ENCODE data around the gene USP21.

The USP21 gene

DNA sequence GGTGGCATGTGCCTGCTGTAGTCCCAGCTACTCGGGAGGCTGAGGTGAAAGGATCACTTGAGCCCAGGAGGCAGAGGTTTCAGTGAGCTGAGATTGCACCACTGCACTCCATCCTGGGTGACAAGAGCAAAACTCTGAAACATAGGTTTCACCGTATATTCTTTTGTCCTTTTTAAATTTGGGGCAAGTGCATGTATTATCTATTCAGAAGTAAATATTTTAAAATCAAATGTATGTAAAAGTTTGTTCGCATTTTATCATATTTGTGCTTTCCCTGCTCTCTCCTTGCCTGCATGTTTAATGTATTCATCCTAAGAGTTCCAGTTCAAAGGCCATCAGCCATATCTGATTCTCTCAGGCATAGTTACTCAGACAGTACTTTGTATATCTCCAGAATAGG is 13.5 kb upstream of the USP21 start:
- Mint-ChIP-seq H3K4me3 (no peak overlapping the region), H3K9me3 (no peaks in the 10 kb centered on the region), H3K36me3 (ENCODE audit: insufficient read depth) (peaks cover 1% of the 10 kb centered on the region), H3K27me3 (no peaks in the 10 kb centered on the region), H3K4me1 (no peaks in the 10 kb centered on the region), H3K27ac (ENCODE audit: low read depth) (no peak overlapping the region)
- ATAC-seq (replicated peaks; ENCODE audit: extremely low read depth, poor library complexity, severe bottlenecking) = no peak
- no peak for DNase-seq (ENCODE audit: low spot score in 2 of 2)

DNA sequence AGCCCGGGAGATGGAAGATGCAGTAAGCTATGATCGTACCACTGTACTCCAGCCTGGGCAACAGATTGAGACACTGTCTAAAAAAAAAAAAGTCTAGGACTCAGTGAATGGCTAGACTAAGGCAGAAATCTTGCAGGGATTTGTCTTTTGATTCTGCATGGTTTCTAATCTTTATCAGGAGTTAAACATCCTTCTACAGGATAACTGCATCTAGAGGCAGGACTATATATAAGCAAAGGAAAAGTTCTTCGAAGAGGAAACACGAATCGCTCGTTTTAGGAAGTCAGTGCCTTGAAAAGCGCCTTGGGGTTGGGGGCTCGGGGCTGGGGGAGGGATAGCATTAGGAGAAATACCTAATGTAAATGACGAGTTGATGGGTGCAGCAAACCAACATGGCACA is 6.1 kb upstream of the USP21 start:
- H3K4me3 Mint-ChIP-seq = peak overlapping the region; percentile 92
- peak overlapping the region; percentile 99 for H3K27ac Mint-ChIP-seq (ENCODE audit: low read depth)
- no peak for DNase-seq (ENCODE audit: low spot score in 2 of 2)
- peaks cover 22% of the 10 kb centered on the region for H3K4me1 Mint-ChIP-seq
- peaks cover 24% of the 10 kb centered on the region for H3K36me3 Mint-ChIP-seq (ENCODE audit: insufficient read depth)
- H3K9me3 Mint-ChIP-seq = no peaks in the 10 kb centered on the region
- ATAC-seq (replicated peaks; ENCODE audit: extremely low read depth, poor library complexity, severe bottlenecking) = peak; percentile 4
- H3K27me3 Mint-ChIP-seq = no peaks in the 10 kb centered on the region

DNA sequence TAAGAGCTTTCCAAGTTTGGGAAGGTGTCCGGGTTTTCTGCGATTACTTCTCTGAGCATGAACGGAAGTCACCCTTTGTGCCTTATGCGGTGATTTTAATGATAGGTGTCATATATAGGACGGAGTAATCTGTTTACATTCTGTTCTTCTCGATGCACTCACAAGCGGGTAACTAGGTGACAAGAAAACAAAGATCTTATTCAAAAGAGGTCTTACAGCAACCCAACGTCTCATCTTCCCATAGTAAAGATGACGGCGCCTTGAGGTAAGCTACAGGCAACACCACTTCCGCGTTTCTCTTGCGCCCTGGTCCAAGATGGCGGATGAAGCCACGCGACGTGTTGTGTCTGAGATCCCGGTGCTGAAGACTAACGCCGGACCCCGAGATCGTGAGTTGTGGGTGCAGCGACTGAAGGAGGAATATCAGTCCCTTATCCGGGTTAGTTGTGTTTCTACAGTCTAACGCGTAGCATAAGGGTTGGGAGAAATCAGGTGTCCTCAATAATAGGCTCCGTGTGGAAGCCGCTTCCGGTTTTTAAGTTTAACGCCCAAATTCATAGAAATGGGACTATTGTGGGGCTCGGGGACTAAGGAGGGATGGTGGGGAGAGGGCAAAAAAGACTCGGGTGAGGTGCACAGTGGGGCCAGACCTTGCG is 5.5 kb upstream of the USP21 start, which contains the start of gene UFC1:
TSS of gene UFC1 (plus strand) at position 297 of the 656 bp plus-strand sequence. CDS start at position 317, 20 bp downstream.
- DNase-seq (ENCODE audit: low spot score in 2 of 2) (peak; percentile 70 to 82), ATAC-seq (replicated peaks; ENCODE audit: extremely low read depth, poor library complexity, severe bottlenecking) (peak; percentile 92)
- Mint-ChIP-seq H3K4me1 (peaks cover 29% of the 10 kb centered on the region), H3K36me3 (ENCODE audit: insufficient read depth) (peaks cover 30% of the 10 kb centered on the region), H3K4me3 (peak within 1 kb of the TSS; percentile 92), H3K27ac (ENCODE audit: low read depth) (peak within 1 kb of the TSS; percentile 99), H3K9me3 (no peaks in the 10 kb centered on the region), H3K27me3 (no peaks in the 10 kb centered on the region)

DNA sequence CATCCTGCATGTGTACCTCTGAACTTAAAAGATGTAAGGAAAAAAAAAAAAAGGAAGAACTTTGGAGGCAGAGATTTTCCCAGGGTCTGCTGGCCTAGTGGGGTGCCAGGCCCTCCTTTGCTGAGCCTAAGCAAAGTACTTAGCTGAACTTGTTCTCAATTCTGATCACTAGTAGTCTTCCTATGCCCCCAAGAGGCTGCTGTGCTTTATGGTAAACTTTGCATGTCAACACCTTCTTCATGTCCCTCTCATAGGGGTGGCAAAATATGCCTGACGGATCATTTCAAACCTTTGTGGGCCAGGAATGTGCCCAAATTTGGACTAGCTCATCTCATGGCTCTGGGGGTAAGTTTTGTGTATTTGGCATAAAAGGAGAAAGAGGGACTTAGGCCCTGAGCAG is 1.4 kb upstream of the USP21 start:
- Mint-ChIP-seq H3K27ac (ENCODE audit: low read depth) (peak overlapping the region; percentile 95), H3K27me3 (no peaks in the 10 kb centered on the region), H3K36me3 (ENCODE audit: insufficient read depth) (peaks cover 38% of the 10 kb centered on the region), H3K4me3 (peak overlapping the region; percentile 92), H3K4me1 (peaks cover 54% of the 10 kb centered on the region), H3K9me3 (no peaks in the 10 kb centered on the region)
- DNase-seq (ENCODE audit: low spot score in 2 of 2) (no peak), ATAC-seq (replicated peaks; ENCODE audit: extremely low read depth, poor library complexity, severe bottlenecking) (no peak)

DNA sequence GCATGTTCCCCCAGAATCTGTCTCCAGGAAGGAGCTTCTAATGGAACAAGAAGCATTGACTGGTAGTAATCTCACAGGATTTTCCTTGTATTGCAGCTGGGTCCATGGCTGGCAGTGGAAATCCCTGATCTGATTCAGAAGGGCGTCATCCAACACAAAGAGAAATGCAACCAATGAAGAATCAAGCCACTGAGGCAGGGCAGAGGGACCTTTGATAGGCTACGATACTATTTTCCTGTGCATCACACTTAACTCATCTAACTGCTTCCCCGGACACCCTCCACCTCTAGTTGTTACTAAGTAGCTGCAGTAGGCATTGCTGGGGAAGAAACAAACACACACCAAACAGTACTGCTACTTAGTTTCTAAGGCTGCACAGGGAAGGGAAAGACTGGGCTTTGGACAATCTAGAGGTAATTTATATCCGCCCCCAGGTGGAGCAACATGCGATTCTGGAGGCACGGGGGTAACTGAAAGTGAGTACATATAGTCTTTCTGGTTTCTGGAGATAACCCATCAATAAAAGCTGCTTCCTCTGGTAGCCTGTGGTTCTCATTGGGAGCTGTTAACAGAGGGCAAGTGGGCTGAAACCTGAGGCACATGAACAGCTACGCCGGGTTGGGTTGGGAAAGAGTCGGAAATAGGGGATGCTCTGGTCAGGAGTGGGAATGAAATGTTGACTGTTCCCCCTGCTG is 837 bp upstream of the USP21 start:
- ATAC-seq (replicated peaks; ENCODE audit: extremely low read depth, poor library complexity, severe bottlenecking) = no peak
- Mint-ChIP-seq H3K4me3 (peak overlapping the region; percentile 92), H3K4me1 (peaks cover 57% of the 10 kb centered on the region), H3K9me3 (no peaks in the 10 kb centered on the region), H3K27me3 (no peaks in the 10 kb centered on the region), H3K36me3 (ENCODE audit: insufficient read depth) (peaks cover 39% of the 10 kb centered on the region), H3K27ac (ENCODE audit: low read depth) (peak overlapping the region; percentile 95)
- DNase-seq (ENCODE audit: low spot score in 2 of 2) = no peak

DNA sequence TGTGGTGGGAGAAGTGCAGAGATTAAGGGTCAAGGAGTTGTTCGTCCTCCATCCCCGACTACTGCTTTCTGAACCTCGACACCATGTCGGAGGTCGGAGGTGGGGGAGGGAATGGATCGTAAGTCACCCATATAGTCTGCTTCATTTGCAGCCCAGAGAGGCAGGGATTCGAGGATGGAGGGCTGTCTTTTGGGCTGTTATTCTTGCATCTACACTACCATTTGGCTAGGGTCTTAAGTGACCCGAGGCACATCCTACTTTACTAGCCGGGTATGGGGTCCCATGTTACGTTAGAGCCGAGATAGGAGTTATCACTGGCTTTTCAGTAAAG is 578 bp downstream of the USP21 start:
- H3K4me1 Mint-ChIP-seq = peaks cover 54% of the 10 kb centered on the region
- H3K9me3 Mint-ChIP-seq = no peaks in the 10 kb centered on the region
- ATAC-seq (replicated peaks; ENCODE audit: extremely low read depth, poor library complexity, severe bottlenecking) (no peak), DNase-seq (ENCODE audit: low spot score in 2 of 2) (no peak)
- peak overlapping the region; percentile 92 for H3K4me3 Mint-ChIP-seq
- H3K27ac Mint-ChIP-seq (ENCODE audit: low read depth) = peak overlapping the region; percentile 95
- no peaks in the 10 kb centered on the region for H3K27me3 Mint-ChIP-seq
- H3K36me3 Mint-ChIP-seq (ENCODE audit: insufficient read depth) = peaks cover 33% of the 10 kb centered on the region

DNA sequence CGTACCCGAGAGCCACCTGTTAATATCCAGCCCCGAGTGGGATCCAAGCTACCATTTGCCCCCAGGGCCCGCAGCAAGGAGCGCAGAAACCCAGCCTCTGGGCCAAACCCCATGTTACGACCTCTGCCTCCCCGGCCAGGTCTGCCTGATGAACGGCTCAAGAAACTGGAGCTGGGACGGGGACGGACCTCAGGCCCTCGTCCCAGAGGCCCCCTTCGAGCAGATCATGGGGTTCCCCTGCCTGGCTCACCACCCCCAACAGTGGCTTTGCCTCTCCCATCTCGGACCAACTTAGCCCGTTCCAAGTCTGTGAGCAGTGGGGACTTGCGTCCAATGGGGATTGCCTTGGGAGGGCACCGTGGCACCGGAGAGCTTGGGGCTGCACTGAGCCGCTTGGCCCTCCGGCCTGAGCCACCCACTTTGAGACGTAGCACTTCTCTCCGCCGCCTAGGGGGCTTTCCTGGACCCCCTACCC is 1.4 kb downstream of the USP21 start:
- Mint-ChIP-seq H3K36me3 (ENCODE audit: insufficient read depth) (peaks cover 33% of the 10 kb centered on the region), H3K9me3 (no peaks in the 10 kb centered on the region), H3K4me1 (peaks cover 54% of the 10 kb centered on the region), H3K27ac (ENCODE audit: low read depth) (no peak overlapping the region), H3K27me3 (no peaks in the 10 kb centered on the region), H3K4me3 (peak overlapping the region; percentile 92)
- DNase-seq (ENCODE audit: low spot score in 2 of 2) (no peak), ATAC-seq (replicated peaks; ENCODE audit: extremely low read depth, poor library complexity, severe bottlenecking) (no peak)

DNA sequence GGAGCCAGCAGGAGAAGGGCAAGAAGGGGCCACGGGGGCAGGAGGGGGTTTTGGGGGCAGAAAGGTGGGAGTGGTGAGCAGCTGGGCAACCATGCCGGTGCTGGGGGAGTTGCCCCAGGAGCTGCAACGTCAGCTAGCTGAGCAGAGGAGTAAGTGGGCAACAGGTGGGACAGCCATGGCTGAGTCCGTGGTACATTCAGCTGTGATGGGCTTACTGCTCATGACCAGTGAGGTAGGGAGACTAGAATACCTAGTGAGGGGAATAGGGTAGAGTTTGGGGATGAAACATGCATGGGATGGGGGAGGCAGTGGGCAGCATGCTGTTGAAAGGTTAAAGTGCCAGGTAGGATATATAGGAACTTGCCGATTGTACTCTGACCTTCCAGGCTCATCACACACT is 2.4 kb downstream of the USP21 start:
- Mint-ChIP-seq H3K27ac (ENCODE audit: low read depth) (peak overlapping the region; percentile 38), H3K4me1 (peaks cover 62% of the 10 kb centered on the region), H3K27me3 (no peaks in the 10 kb centered on the region), H3K4me3 (peak overlapping the region; percentile 92), H3K9me3 (no peaks in the 10 kb centered on the region), H3K36me3 (ENCODE audit: insufficient read depth) (peaks cover 40% of the 10 kb centered on the region)
- no peak for DNase-seq (ENCODE audit: low spot score in 2 of 2)
- no peak for ATAC-seq (replicated peaks; ENCODE audit: extremely low read depth, poor library complexity, severe bottlenecking)

DNA sequence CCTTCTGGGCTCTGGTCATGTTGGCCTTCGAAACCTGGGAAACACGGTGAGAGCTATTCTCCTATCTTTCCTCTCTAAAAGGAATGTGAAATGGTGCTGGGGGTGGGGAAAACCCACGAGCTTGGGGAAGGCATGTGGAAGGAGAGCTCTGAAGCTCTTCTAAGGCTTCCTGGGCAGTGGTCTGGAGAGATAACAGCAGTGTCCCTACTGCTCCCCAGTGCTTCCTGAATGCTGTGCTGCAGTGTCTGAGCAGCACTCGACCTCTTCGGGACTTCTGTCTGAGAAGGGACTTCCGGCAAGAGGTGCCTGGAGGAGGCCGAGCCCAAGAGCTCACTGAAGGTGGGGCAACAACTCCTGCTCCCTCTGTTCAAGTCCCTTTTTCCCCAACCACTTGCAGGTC is 2.8 kb downstream of the USP21 start:
- H3K4me3 Mint-ChIP-seq = no peak overlapping the region
- no peaks in the 10 kb centered on the region for H3K9me3 Mint-ChIP-seq
- DNase-seq (ENCODE audit: low spot score in 2 of 2) = no peak
- no peak for ATAC-seq (replicated peaks; ENCODE audit: extremely low read depth, poor library complexity, severe bottlenecking)
- no peak overlapping the region for H3K27ac Mint-ChIP-seq (ENCODE audit: low read depth)
- H3K36me3 Mint-ChIP-seq (ENCODE audit: insufficient read depth) = peaks cover 36% of the 10 kb centered on the region
- no peaks in the 10 kb centered on the region for H3K27me3 Mint-ChIP-seq
- H3K4me1 Mint-ChIP-seq = peaks cover 66% of the 10 kb centered on the region

DNA sequence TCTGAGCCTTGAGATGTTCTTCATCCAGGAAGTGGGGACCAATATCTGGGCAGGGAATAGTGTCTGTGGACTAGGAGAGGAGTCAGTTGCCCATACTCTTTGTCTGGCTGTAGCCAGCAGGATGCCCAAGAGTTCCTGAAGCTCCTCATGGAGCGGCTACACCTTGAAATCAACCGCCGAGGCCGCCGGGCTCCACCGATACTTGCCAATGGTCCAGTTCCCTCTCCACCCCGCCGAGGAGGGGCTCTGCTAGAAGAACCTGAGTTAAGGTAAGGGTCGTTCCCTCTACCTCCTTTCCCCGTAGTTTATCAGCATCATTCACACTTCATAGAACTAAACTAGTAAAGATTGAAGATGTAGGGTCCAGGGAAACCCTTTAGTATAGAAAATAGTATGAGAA is 3.5 kb downstream of the USP21 start:
- H3K4me1 Mint-ChIP-seq = peaks cover 67% of the 10 kb centered on the region
- no peak overlapping the region for H3K27ac Mint-ChIP-seq (ENCODE audit: low read depth)
- no peaks in the 10 kb centered on the region for H3K27me3 Mint-ChIP-seq
- H3K36me3 Mint-ChIP-seq (ENCODE audit: insufficient read depth) = peaks cover 32% of the 10 kb centered on the region
- H3K9me3 Mint-ChIP-seq = no peaks in the 10 kb centered on the region
- no peak overlapping the region for H3K4me3 Mint-ChIP-seq
- DNase-seq (ENCODE audit: low spot score in 2 of 2) = no peak
- ATAC-seq (replicated peaks; ENCODE audit: extremely low read depth, poor library complexity, severe bottlenecking) = no peak

DNA sequence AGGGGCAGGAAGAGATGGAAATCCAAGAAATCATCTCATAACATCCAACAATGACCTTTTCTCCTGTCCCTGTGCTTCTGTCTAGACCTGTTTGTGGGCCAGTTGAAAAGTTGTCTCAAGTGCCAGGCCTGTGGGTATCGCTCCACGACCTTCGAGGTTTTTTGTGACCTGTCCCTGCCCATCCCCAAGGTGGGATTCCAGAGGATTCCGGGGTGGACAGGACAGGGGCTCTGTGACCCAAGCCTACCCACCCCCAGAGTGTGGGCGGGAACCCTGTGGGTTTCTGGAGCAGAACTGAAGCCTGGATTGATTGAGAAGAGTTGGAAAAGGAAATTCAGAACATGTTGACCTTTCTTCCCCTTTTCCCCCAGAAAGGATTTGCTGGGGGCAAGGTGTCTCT is 4.5 kb downstream of the USP21 start:
- ATAC-seq (replicated peaks; ENCODE audit: extremely low read depth, poor library complexity, severe bottlenecking) = no peak
- H3K27ac Mint-ChIP-seq (ENCODE audit: low read depth) = no peak overlapping the region
- peaks cover 24% of the 10 kb centered on the region for H3K36me3 Mint-ChIP-seq (ENCODE audit: insufficient read depth)
- peak overlapping the region; percentile 3 for H3K4me3 Mint-ChIP-seq
- no peaks in the 10 kb centered on the region for H3K27me3 Mint-ChIP-seq
- DNase-seq (ENCODE audit: low spot score in 2 of 2) = no peak
- H3K4me1 Mint-ChIP-seq = peaks cover 63% of the 10 kb centered on the region
- no peaks in the 10 kb centered on the region for H3K9me3 Mint-ChIP-seq

DNA sequence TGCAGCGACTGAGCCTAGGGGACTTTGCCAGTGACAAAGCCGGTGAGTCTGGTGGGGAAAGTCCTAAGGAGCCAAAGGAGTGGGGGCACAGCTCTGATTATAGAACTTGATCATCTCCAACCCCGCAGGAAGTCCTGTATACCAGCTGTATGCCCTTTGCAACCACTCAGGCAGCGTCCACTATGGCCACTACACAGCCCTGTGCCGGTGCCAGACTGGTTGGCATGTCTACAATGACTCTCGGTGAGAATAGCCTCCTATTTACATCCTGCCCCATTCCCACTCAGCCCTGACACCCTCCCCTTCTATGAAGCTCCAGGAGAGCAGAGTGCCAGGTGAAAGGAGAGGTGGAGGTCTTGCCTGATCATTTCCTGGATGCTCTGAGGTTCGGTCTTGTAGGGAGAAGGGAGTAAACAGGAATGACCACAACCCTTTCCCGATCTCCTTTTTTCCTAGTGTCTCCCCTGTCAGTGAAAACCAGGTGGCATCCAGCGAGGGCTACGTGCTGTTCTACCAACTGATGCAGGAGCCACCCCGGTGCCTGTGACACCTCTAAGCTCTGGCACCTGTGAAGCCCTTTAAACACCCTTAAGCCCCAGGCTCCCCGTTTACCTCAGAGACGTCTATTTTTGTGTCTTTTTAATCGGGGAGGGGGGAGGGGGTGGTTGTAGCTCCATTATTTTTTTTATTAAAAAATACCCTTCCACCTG is 5.8 kb downstream of the USP21 start:
- no peaks in the 10 kb centered on the region for H3K9me3 Mint-ChIP-seq
- peaks cover 56% of the 10 kb centered on the region for H3K4me1 Mint-ChIP-seq
- H3K4me3 Mint-ChIP-seq = peak overlapping the region; percentile 76
- ATAC-seq (replicated peaks; ENCODE audit: extremely low read depth, poor library complexity, severe bottlenecking) = no peak
- no peaks in the 10 kb centered on the region for H3K27me3 Mint-ChIP-seq
- DNase-seq (ENCODE audit: low spot score in 2 of 2) = no peak
- peaks cover 17% of the 10 kb centered on the region for H3K36me3 Mint-ChIP-seq (ENCODE audit: insufficient read depth)
- H3K27ac Mint-ChIP-seq (ENCODE audit: low read depth) = peak overlapping the region; percentile 98
